Fibroblast of lung (primary cell): Measurements from ENCODE around the gene GTF3C1.

Source experiments
- EZH2 ChIP-seq: IDR thresholded peaks from 2 replicates; pipeline ENCODE4 v1.5.1; 2012; ENCODE audit warnings: low read length, control low read depth, mild to moderate bottlenecking; ENCODE audit errors: missing control alignments
- TF ChIP-seq, protein P1 (sequence below), 2 donors: IDR thresholded peaks in 1 of 2; conservative IDR thresholded peaks in 1 of 2; 1 replicate in 1 of 2; 2 replicates in 1 of 2; pipeline ENCODE4 v1.5.1; 2011 to 2012; ENCODE audit warnings: low read length in 2 of 2, control low read depth in 1 of 2, inconsistent platforms in 1 of 2, low read depth in 1 of 2, mild to moderate bottlenecking in 1 of 2

DNA sequence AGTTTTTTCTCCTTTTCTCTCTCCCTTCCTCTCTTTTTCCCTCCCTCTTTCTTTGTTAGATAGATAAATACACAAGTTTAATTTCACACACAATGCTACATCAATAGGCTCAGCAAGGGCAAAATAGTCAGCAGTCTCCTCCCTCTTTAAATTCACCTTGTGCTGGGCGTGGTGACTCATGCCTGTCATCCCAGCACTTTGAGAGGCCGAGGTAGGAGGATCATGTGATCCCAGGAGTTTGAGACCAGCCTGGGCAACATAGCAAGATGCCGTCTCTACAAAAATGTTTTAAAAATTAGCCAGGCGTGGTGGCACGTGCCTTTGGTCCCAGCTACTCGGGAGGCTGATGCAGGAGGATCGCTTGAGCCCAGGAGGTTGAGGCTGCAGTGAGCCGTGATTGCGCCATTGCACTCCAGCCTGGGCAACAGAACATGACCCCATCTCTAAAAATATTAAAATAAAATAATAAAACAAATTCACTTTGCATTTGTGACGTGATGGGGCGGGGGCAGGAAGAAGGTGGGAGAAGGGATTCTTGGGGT is 120.3 kb downstream of the GTF3C1 start:
- TF ChIP-seq, protein P1, sequence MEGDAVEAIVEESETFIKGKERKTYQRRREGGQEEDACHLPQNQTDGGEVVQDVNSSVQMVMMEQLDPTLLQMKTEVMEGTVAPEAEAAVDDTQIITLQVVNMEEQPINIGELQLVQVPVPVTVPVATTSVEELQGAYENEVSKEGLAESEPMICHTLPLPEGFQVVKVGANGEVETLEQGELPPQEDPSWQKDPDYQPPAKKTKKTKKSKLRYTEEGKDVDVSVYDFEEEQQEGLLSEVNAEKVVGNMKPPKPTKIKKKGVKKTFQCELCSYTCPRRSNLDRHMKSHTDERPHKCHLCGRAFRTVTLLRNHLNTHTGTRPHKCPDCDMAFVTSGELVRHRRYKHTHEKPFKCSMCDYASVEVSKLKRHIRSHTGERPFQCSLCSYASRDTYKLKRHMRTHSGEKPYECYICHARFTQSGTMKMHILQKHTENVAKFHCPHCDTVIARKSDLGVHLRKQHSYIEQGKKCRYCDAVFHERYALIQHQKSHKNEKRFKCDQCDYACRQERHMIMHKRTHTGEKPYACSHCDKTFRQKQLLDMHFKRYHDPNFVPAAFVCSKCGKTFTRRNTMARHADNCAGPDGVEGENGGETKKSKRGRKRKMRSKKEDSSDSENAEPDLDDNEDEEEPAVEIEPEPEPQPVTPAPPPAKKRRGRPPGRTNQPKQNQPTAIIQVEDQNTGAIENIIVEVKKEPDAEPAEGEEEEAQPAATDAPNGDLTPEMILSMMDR (conservative IDR thresholded peaks at IDR 0.05 in 1 of 2, IDR thresholded peaks at IDR 0.05 in 1 of 2; ENCODE audit: low read depth in 1 of 2, low read length in 2 of 2), result no peak
- no peak for TF ChIP-seq EZH2
